NCI-H1694 (cell line): ENCODE results near the gene SKP1.

ENCODE experiments used
- DNase-seq: peaks from one replicate; lab custom pipeline; 2025; lab: John Stamatoyannopoulos, UW

SKP1 gene

GRCh38 chr5:134113902-134114875, 62.6 kb downstream of the SKP1 start, which contains the start of gene TCF7:
TSS of gene TCF7 (plus strand) at chr5:134114681. CDS start at chr5:134114907, 226 bp downstream.
- peak; percentile 36 for DNase-seq

- no peak for DNase-seq
Measured at GRCh38 chr5:134113363-134113889, 63.3 kb downstream of the SKP1 start.

GRCh38 chr5:134112726-134113362, 63.9 kb downstream of the SKP1 start:
- no peak for DNase-seq

GRCh38 chr5:134111741-134112647, 64.8 kb downstream of the SKP1 start:
- DNase-seq, result no peak

- no peak for DNase-seq
Measured at GRCh38 chr5:134110382-134110781, 66.4 kb downstream of the SKP1 start.

- DNase-seq, result no peak
Measured at GRCh38 chr5:134107779-134108178, 69.0 kb downstream of the SKP1 start.

GRCh38 chr5:134106991-134107701, 69.6 kb downstream of the SKP1 start:
- DNase-seq, result peak; percentile 10

- DNase-seq, result no peak
Measured at GRCh38 chr5:134103998-134104654, 72.6 kb downstream of the SKP1 start.

- DNase-seq, result no peak
Measured at GRCh38 chr5:134103397-134103796, 73.4 kb downstream of the SKP1 start.

- peak; percentile 15 for DNase-seq
Measured at GRCh38 chr5:134101686-134102439, 74.9 kb downstream of the SKP1 start.

- DNase-seq, result no peak
Measured at GRCh38 chr5:134100283-134101091, 76.3 kb downstream of the SKP1 start.

- no peak for DNase-seq
Measured at GRCh38 chr5:134099939-134100282, 76.8 kb downstream of the SKP1 start.

GRCh38 chr5:134099288-134099872, 77.4 kb downstream of the SKP1 start:
- no peak for DNase-seq
